SK-N-SH (cell line): ENCODE data around the gene SMIM1. TPM values are rescaled to one million over a fixed set of nuclear protein-coding genes. Genes with fewer than 3 reads are reported as not detected.

Source experiments
- CTCF ChIA-PET: fragments of 300-600, 350-600 bp; formaldehyde crosslinking; extraction: SDS; loops from one replicate; lab custom pipeline; 2021; lab: Yijun Ruan, JAX
- POLR2A ChIA-PET: fragments of 350-600 bp; sonication (Branson Sonifier 250); formaldehyde crosslinking; extraction: SDS; loops from one replicate; lab custom pipeline; 2020; ENCODE audit warnings: antibody characterized with exemption, inconsistent platforms; lab: Yijun Ruan, JAX
- DNase-seq: peaks from one replicate; pipeline ENCODE4 v3.0.0; 2012
- H2AFZ ChIP-seq: fragments of 200-600 bp; sonication (generic); 2 replicates; pipeline ENCODE4 v1.8.1; 2016; ENCODE audit warnings: antibody characterized with exemption, mild to moderate bottlenecking, low read depth
- H3F3A ChIP-seq: fragments of 200-600 bp; sonication (generic); replicated peaks from 2 replicates; pipeline ENCODE3; 2016; ENCODE audit warnings: antibody characterized with exemption, mild to moderate bottlenecking; ENCODE audit not compliant: insufficient read depth
- H3K27ac ChIP-seq, 2 experiments: fragments of 200-500 bp in 1 of 2; fragments of 200-600 bp in 1 of 2; sonication (Bioruptor generic) in 1 of 2; sonication (generic), shearing (Covaris generic) in 1 of 2; 2 replicates each; pipeline versions ENCODE4 v1.5.1 to v1.6.1; 2014 to 2016; ENCODE audit warnings: low read depth in 2 of 2, inconsistent platforms in 1 of 2, low read length in 1 of 2, mild to moderate bottlenecking in 1 of 2, mixed read lengths in 1 of 2
- H3K27me3 ChIP-seq: fragments of 200-600 bp; sonication (generic), shearing (Covaris generic); 2 replicates; pipeline ENCODE4 v1.6.1; 2016; ENCODE audit warnings: mixed run types; ENCODE audit not compliant: insufficient read depth
- H3K36me3 ChIP-seq, 2 experiments: fragments of 200-500 bp in 1 of 2; fragments of 200-600 bp in 1 of 2; sonication (Bioruptor generic) in 1 of 2; sonication (generic) in 1 of 2; replicated peaks in 1 of 2; 2 replicates each; pipeline versions ENCODE3 to v1.5.1; 2014 to 2016; ENCODE audit warnings: low read length in 1 of 2, mild to moderate bottlenecking in 1 of 2; ENCODE audit not compliant: insufficient read depth in 2 of 2, control insufficient read depth in 1 of 2
- H3K4me1 ChIP-seq, 2 experiments: fragments of 200-500 bp in 1 of 2; fragments of 200-600 bp in 1 of 2; sonication (Bioruptor generic) in 1 of 2; sonication (generic), shearing (Covaris generic) in 1 of 2; 2 replicates each; pipeline versions ENCODE4 v1.5.1 to v1.6.1; 2014 to 2016; ENCODE audit warnings: low read depth in 1 of 2, low read length in 1 of 2, mixed run types in 1 of 2; ENCODE audit not compliant: insufficient read depth in 2 of 2, control insufficient read depth in 1 of 2
- H3K4me2 ChIP-seq: fragments of 200-600 bp; sonication (generic), shearing (Covaris generic); 2 replicates; pipeline ENCODE4 v1.6.1; 2017; ENCODE audit warnings: mixed run types
- H3K4me3 ChIP-seq, 2 experiments: fragments of 200-500 bp in 1 of 2; fragments of 200-600 bp in 1 of 2; sonication (Bioruptor generic) in 1 of 2; sonication (generic), shearing (Covaris generic) in 1 of 2; 2 replicates each; pipeline versions ENCODE4 v1.5.1 to v1.8.1; 2014 to 2016; ENCODE audit warnings: low read depth in 2 of 2, inconsistent platforms in 1 of 2, low read length in 1 of 2, mild to moderate bottlenecking in 1 of 2, mixed read lengths in 1 of 2, moderate library complexity in 1 of 2
- H3K79me2 ChIP-seq: fragments of 200-600 bp; sonication (generic); 2 replicates; pipeline ENCODE4 v1.8.1; 2017; ENCODE audit warnings: mild to moderate bottlenecking; ENCODE audit not compliant: insufficient read depth
- H3K9ac ChIP-seq: fragments of 200-600 bp; sonication (generic); 2 replicates; pipeline ENCODE4 v1.6.1; 2017; ENCODE audit warnings: mixed run types
- H3K9me2 ChIP-seq: fragments of 200-600 bp; sonication (generic); 2 replicates; pipeline ENCODE4 v1.6.1; 2017; ENCODE audit warnings: mixed run types
- H3K9me3 ChIP-seq: fragments of 200-600 bp; sonication (generic); 2 replicates; pipeline ENCODE4 v1.6.1; 2017; ENCODE audit warnings: mixed run types, mild to moderate bottlenecking, moderate library complexity
- H4K20me1 ChIP-seq: fragments of 200-600 bp; sonication (generic); 2 replicates; pipeline ENCODE4 v1.6.1; 2017; ENCODE audit warnings: mild to moderate bottlenecking, mixed run types; ENCODE audit not compliant: insufficient read depth
- CHD2 ChIP-seq: fragments of 150-350 bp; IDR thresholded peaks from 2 replicates; pipeline ENCODE4 v1.6.1; 2018; ENCODE audit warnings: low read length; ENCODE audit not compliant: partially characterized antibody
- ELF1 ChIP-seq: IDR thresholded peaks from 2 replicates; pipeline ENCODE4 v1.4.0; 2012
- EP300 ChIP-seq, 2 experiments: IDR thresholded peaks; 2 replicates each; pipeline versions ENCODE4 v1.4.0 to v1.6.1; 2012; ENCODE audit warnings: borderline replicate concordance in 1 of 2, low read depth in 1 of 2, low read length in 1 of 2
- FOXM1 ChIP-seq: IDR thresholded peaks from 2 replicates; pipeline ENCODE4 v1.4.0; 2012; ENCODE audit warnings: low read depth, mild to moderate bottlenecking
- GATA2 ChIP-seq: sonication (generic); formaldehyde crosslinking; IDR thresholded peaks from 2 replicates; pipeline ENCODE4 v1.5.0; 2020; ENCODE audit warnings: mild to moderate bottlenecking, missing genetic modification reagents
- MEF2A ChIP-seq: IDR thresholded peaks from 2 replicates; pipeline ENCODE4 v1.4.0; 2012; ENCODE audit warnings: low read depth, borderline replicate concordance
- NFIC ChIP-seq: IDR thresholded peaks from 2 replicates; pipeline ENCODE4 v1.4.0; 2012; ENCODE audit warnings: borderline replicate concordance
- RAD21 ChIP-seq: IDR thresholded peaks from 2 replicates; pipeline ENCODE4 v1.6.1; 2012; ENCODE audit warnings: mild to moderate bottlenecking, low read length
- RCOR1 ChIP-seq: fragments of 150-350 bp; IDR thresholded peaks from 2 replicates; pipeline ENCODE4 v1.6.1; 2017; ENCODE audit warnings: antibody characterized with exemption, low read length
- RXRA ChIP-seq: IDR thresholded peaks from 2 replicates; pipeline ENCODE4 v1.4.0; 2012; ENCODE audit warnings: low read depth, mild to moderate bottlenecking, borderline replicate concordance
- SIN3A ChIP-seq: IDR thresholded peaks from 2 replicates; pipeline ENCODE4 v1.6.1; 2012; ENCODE audit warnings: low read depth, mild to moderate bottlenecking, low read length, moderate library complexity, borderline replicate concordance
- SMC3 ChIP-seq: IDR thresholded peaks from 2 replicates; pipeline ENCODE4 v1.6.1; 2012; ENCODE audit warnings: low read depth, low read length, improper control_type of control experiment
- TAF1 ChIP-seq: IDR thresholded peaks from 2 replicates; pipeline ENCODE4 v1.6.1; 2012; ENCODE audit warnings: low read depth, mild to moderate bottlenecking, low read length, moderate library complexity, borderline replicate concordance
- TEAD4 ChIP-seq: IDR thresholded peaks from 2 replicates; pipeline ENCODE4 v1.4.0; 2012; ENCODE audit warnings: mild to moderate bottlenecking, borderline replicate concordance; ENCODE audit not compliant: insufficient read depth
- WGBS: methylation state at CpG from one replicate; pipeline ENCODE4 v1.1.6; 2017; ENCODE audit warnings: low lambda C conversion rate; 5-methylcytosine and 5-hydroxymethylcytosine counted together
- polyA plus RNA-seq, 3 experiments: library from polyadenylated mRNA; depleted of rRNA; stranded (reverse); fragments of >200 nt; gene quantifications; 2 replicates each; pipeline ENCODE4 v1.2.3, GENCODE V29; 2012
- TF ChIP-seq, protein P1 (sequence below): IDR thresholded peaks from 2 replicates; pipeline ENCODE4 v1.6.1; 2012; ENCODE audit warnings: mild to moderate bottlenecking, low read depth, low read length, moderate library complexity
- TF ChIP-seq, protein P2 (sequence below): fragments of 150-350 bp; IDR thresholded peaks from 2 replicates; pipeline ENCODE4 v1.6.1; 2016; ENCODE audit warnings: mild to moderate bottlenecking, low read depth, low read length
- TF ChIP-seq, protein P3 (sequence below): IDR thresholded peaks from 2 replicates; pipeline ENCODE4 v1.4.0; 2012; ENCODE audit warnings: low read depth, borderline replicate concordance

SMIM1 gene
- polyA plus RNA-seq, 1 of the 3 experiments (the other 2 are of a cell fraction): 6.1 TPM

DNA sequence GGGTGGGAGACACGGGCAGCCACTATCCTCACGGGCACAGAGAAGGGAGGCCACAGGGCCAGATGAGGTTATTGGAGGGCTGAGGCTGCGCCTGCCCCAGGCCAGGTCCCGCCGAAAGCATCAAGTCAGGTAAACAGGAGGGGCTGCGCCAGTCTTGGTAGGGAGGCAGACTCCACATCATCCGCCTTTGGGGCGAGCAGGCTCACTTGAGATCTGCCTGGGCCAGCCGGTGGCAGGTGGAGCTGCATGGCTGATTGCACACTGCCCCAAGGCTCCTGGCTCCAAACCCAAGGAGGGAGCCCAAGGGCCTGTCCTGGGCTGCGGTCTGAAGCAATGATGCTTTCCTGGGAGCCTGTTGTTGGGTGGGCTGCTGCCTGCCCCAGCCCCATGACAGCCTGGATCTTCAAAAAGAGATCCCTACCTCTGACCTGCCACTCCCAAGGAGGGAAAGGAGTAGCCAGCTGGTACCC lies 4.6 kb downstream of the SMIM1 start:
- H3K79me2 ChIP-seq: no peaks in the 10 kb centered on the region
- H3K27ac ChIP-seq: peak overlapping the region in 1 of 2 experiments; percentile 92; a peak in 1 of 4 replicates
- DNase-seq: no peak
- H3K27me3 ChIP-seq: no peaks in the 10 kb centered on the region
- H3F3A ChIP-seq: peaks cover 5% of the 10 kb centered on the region
- H3K4me1 ChIP-seq: peaks cover 0 to 60% of the 10 kb centered on the region in 2 experiments; a peak in 1 of 4 replicates
- no peaks in the 10 kb centered on the region for H3K9me2 ChIP-seq
- H3K36me3 ChIP-seq: peaks cover 8 to 28% of the 10 kb centered on the region in 2 experiments
- H3K4me3 ChIP-seq: no peak overlapping the region
- no peak overlapping the region for H3K4me2 ChIP-seq
- CTCF ChIA-PET: no interaction called here
- POLR2A ChIA-PET: interaction anchor here (1.0 kb wide), 1 partner anchor 18 kb away, joined by 3 read pairs; no protein-coding TSS in a partner anchor
- H3K9me3 ChIP-seq: no peaks in the 10 kb centered on the region
- TF ChIP-seq EP300 (IDR thresholded peaks at IDR 0.05; ENCODE audit: borderline replicate concordance in 1 of 2, low read depth in 1 of 2, low read length in 1 of 2) (no peak), RCOR1 (no peak), MEF2A (no peak), RXRA (no peak), FOXM1 (no peak), SIN3A (no peak), ELF1 (no peak), CHD2 (no peak), SMC3 (no peak), NFIC (no peak), RAD21 (no peak), GATA2 (CRISPR knock-in tag) (no peak), TEAD4 (no peak), TAF1 (no peak)
- TF ChIP-seq, protein P1, sequence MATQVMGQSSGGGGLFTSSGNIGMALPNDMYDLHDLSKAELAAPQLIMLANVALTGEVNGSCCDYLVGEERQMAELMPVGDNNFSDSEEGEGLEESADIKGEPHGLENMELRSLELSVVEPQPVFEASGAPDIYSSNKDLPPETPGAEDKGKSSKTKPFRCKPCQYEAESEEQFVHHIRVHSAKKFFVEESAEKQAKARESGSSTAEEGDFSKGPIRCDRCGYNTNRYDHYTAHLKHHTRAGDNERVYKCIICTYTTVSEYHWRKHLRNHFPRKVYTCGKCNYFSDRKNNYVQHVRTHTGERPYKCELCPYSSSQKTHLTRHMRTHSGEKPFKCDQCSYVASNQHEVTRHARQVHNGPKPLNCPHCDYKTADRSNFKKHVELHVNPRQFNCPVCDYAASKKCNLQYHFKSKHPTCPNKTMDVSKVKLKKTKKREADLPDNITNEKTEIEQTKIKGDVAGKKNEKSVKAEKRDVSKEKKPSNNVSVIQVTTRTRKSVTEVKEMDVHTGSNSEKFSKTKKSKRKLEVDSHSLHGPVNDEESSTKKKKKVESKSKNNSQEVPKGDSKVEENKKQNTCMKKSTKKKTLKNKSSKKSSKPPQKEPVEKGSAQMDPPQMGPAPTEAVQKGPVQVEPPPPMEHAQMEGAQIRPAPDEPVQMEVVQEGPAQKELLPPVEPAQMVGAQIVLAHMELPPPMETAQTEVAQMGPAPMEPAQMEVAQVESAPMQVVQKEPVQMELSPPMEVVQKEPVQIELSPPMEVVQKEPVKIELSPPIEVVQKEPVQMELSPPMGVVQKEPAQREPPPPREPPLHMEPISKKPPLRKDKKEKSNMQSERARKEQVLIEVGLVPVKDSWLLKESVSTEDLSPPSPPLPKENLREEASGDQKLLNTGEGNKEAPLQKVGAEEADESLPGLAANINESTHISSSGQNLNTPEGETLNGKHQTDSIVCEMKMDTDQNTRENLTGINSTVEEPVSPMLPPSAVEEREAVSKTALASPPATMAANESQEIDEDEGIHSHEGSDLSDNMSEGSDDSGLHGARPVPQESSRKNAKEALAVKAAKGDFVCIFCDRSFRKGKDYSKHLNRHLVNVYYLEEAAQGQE: no peak
- TF ChIP-seq, protein P2, sequence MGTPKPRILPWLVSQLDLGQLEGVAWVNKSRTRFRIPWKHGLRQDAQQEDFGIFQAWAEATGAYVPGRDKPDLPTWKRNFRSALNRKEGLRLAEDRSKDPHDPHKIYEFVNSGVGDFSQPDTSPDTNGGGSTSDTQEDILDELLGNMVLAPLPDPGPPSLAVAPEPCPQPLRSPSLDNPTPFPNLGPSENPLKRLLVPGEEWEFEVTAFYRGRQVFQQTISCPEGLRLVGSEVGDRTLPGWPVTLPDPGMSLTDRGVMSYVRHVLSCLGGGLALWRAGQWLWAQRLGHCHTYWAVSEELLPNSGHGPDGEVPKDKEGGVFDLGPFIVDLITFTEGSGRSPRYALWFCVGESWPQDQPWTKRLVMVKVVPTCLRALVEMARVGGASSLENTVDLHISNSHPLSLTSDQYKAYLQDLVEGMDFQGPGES: no peak
- TF ChIP-seq, protein P3, sequence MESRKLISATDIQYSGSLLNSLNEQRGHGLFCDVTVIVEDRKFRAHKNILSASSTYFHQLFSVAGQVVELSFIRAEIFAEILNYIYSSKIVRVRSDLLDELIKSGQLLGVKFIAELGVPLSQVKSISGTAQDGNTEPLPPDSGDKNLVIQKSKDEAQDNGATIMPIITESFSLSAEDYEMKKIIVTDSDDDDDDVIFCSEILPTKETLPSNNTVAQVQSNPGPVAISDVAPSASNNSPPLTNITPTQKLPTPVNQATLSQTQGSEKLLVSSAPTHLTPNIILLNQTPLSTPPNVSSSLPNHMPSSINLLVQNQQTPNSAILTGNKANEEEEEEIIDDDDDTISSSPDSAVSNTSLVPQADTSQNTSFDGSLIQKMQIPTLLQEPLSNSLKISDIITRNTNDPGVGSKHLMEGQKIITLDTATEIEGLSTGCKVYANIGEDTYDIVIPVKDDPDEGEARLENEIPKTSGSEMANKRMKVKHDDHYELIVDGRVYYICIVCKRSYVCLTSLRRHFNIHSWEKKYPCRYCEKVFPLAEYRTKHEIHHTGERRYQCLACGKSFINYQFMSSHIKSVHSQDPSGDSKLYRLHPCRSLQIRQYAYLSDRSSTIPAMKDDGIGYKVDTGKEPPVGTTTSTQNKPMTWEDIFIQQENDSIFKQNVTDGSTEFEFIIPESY: no peak
- TF ChIP-seq, all 33 proteins: peak for 0
- Histone ChIP-seq H4K20me1 (no peaks in the 10 kb centered on the region), H2AFZ (no peak overlapping the region), H3K9ac (no peak overlapping the region)
- 100% methylated on average over 4 of the region's 10 CpGs for WGBS
